GM12878 (cell line): Measurements from ENCODE around the gene EXOC4. TPM values are rescaled to one million over a fixed set of nuclear protein-coding genes. Genes with fewer than 3 reads are reported as not detected.

ENCODE experiments used
- ATAC-seq: fragments of 200-7000 bp; cut with Tn5 transposase; 3 replicates; pipeline ENCODE4 v1.9.1; 2020; ENCODE audit warnings: mild to moderate bottlenecking, moderate library complexity
- BruUV-seq: library from RNA; stranded (reverse); fragments of 400-500 nt; replicated peaks from 2 replicates; lab custom pipeline; 2021; lab: Mats Ljungman, UMichigan
- CTCF ChIA-PET: fragments of 300-600 bp; sonication (Branson Sonifier 250); formaldehyde crosslinking; extraction: SDS; loops from one replicate; lab custom pipeline; 2021; ENCODE audit warnings: inconsistent platforms; lab: Yijun Ruan, JAX
- POLR2A ChIA-PET: fragments of 350-600 bp; formaldehyde crosslinking; extraction: SDS; loops from one replicate; lab custom pipeline; 2021; ENCODE audit warnings: inconsistent platforms; lab: Charles Lee
- RAD21 ChIA-PET: fragments of 300-600 bp; sonication (Branson Sonifier 250); formaldehyde crosslinking; loops from one replicate; lab custom pipeline; 2023; ENCODE audit warnings: antibody characterized with exemption; ENCODE audit not compliant: unreplicated experiment; lab: Charles Lee
- SMC1A ChIA-PET: fragments of 300-600 bp; sonication (Branson Sonifier 250); formaldehyde crosslinking; loops from one replicate; lab custom pipeline; 2023; ENCODE audit not compliant: unreplicated experiment, uncharacterized antibody; lab: Charles Lee
- DNase-seq: peaks from one replicate; pipeline ENCODE4 v3.0.0-alpha.2; 2011; ENCODE audit warnings: low read depth, low spot score
- FAIRE-seq: peaks from 3 replicates; lab custom pipeline; 2011; peaks lifted over from hg19 to GRCh38; lab: Jason Lieb, UNC
- H2AFZ ChIP-seq: 2 replicates; pipeline ENCODE4 v1.6.0; 2011; ENCODE audit warnings: low read depth, low read length, control low read depth; ENCODE audit not compliant: control insufficient read depth
- H3K27ac ChIP-seq: 2 replicates; pipeline ENCODE4 v1.5.1; 2011; ENCODE audit warnings: control low read depth; ENCODE audit not compliant: control insufficient read depth, insufficient read depth
- H3K27me3 ChIP-seq, 2 experiments: replicated peaks in 1 of 2; 2 replicates each; pipeline versions ENCODE4 v1.6.0 to v1.6.1; 2011; ENCODE audit warnings: low read length in 1 of 2; ENCODE audit not compliant: control insufficient read depth in 2 of 2, insufficient read depth in 2 of 2
- H3K36me3 ChIP-seq, 2 experiments: 2 replicates each; pipeline ENCODE4 v1.5.1; 2011; ENCODE audit warnings: low read length in 1 of 2; ENCODE audit not compliant: control insufficient read depth in 2 of 2, insufficient read depth in 2 of 2
- H3K4me1 ChIP-seq: 2 replicates; pipeline ENCODE4 v1.6.1; 2011; ENCODE audit warnings: mild to moderate bottlenecking, low read length, moderate library complexity, mixed read lengths; ENCODE audit not compliant: control insufficient read depth, insufficient read depth
- H3K4me2 ChIP-seq: 2 replicates; pipeline ENCODE4 v1.6.0; 2011; ENCODE audit warnings: control low read depth; ENCODE audit not compliant: control insufficient read depth, insufficient read depth
- H3K4me3 ChIP-seq: fragments of 200-600 bp; sonication (generic); 2 replicates; pipeline ENCODE4 v1.5.1; 2016
- H3K79me2 ChIP-seq: 2 replicates; pipeline ENCODE4 v1.6.0; 2011; ENCODE audit warnings: low read length; ENCODE audit not compliant: control insufficient read depth, insufficient read depth
- H3K9ac ChIP-seq: 2 replicates; pipeline ENCODE4 v1.8.0; 2011; ENCODE audit warnings: low read length, control low read depth, mixed read lengths; ENCODE audit not compliant: control insufficient read depth, insufficient read depth
- H3K9me3 ChIP-seq: replicated peaks from 3 replicates; pipeline ENCODE4 v1.5.1; 2011; ENCODE audit warnings: mild to moderate bottlenecking, low read length; ENCODE audit not compliant: control insufficient read depth, insufficient read depth
- H4K20me1 ChIP-seq: 2 replicates; pipeline ENCODE4 v1.6.0; 2011; ENCODE audit not compliant: control insufficient read depth, insufficient read depth
- CEBPZ ChIP-seq: fragments of 150-350 bp; IDR thresholded peaks from 2 replicates; pipeline ENCODE4 v1.6.1; 2016; ENCODE audit warnings: low read depth, low read length
- HSF1 ChIP-seq: fragments of 150-350 bp; IDR thresholded peaks from 2 replicates; pipeline ENCODE4 v1.6.1; 2014; ENCODE audit warnings: mild to moderate bottlenecking, low read depth, low read length
- JUNB ChIP-seq: IDR thresholded peaks from 2 replicates; pipeline ENCODE4 v1.6.1; 2016; ENCODE audit warnings: antibody characterized with exemption, mild to moderate bottlenecking
- POLR2A ChIP-seq: IDR thresholded peaks from 2 replicates; pipeline ENCODE4 v1.6.1; 2011; ENCODE audit warnings: low read depth, mild to moderate bottlenecking, low read length
- REST ChIP-seq: IDR thresholded peaks from 2 replicates; pipeline ENCODE4 v1.6.1; 2012; ENCODE audit warnings: mild to moderate bottlenecking, low read depth, low read length
- USF2 ChIP-seq: IDR thresholded peaks from 2 replicates; pipeline ENCODE4 v1.6.1; 2011; ENCODE audit warnings: low read depth, low read length, improper control_type of control experiment, borderline replicate concordance
- ZNF24 ChIP-seq: fragments of 450-650 bp; IDR thresholded peaks from 2 replicates; pipeline ENCODE4 v1.6.1; 2017; ENCODE audit warnings: antibody characterized with exemption, mild to moderate bottlenecking
- WGBS: methylation state at CpG from one replicate; pipeline ENCODE4 v1.1.6; 2016; ENCODE audit warnings: low lambda C conversion rate; ENCODE audit not compliant: insufficient replicate concordance, insufficient coverage; ENCODE audit errors: missing lambda C conversion rate; 5-methylcytosine and 5-hydroxymethylcytosine counted together
- in situ Hi-C: fragments of 300-500 bp; cut with MboI; formaldehyde crosslinking; loops from 9 replicates; pipeline ENCODE4 v1.14.3; 2018; ENCODE audit warnings: mixed read lengths
- intact Hi-C: fragments of 100-400 bp; cut with micrococcal nuclease; formaldehyde crosslinking; loops from one replicate; pipeline ENCODE4 v1.14.2; 2022; ENCODE audit not compliant: unreplicated experiment
- polyA plus RNA-seq, 11 experiments: library from polyadenylated mRNA; depleted of rRNA in 4 of 11; unstranded in 6 of 11; stranded (reverse) in 5 of 11; fragments of >200 nt; fragmentation: Nextera tagmentation in 4 of 11; fragmentation: Illumina TruSeq in 1 of 11; extraction: Ambion mirVana in 4 of 11; extraction: Trizol in 1 of 11; gene quantifications; 1 replicate in 1 of 11; 2 replicates in 10 of 11; pipeline versions ENCODE4 v1.2.1 to v1.2.3, GENCODE V29; 2011 to 2016; ENCODE audit warnings: inconsistent platforms in 2 of 11, missing spikeins in 2 of 11, low read depth in 1 of 11
- total RNA-seq, 4 experiments: library from RNA; depleted of rRNA in 3 of 4; stranded (reverse); fragments of >200 nt in 3 of 4; fragmentation: Illumina TruSeq in 1 of 4; extraction: Trizol in 1 of 4; gene quantifications; 2 replicates each; pipeline versions ENCODE4 v1.2.1 to v1.2.3, GENCODE V29; 2013 to 2021

EXOC4 gene
- total and polyA plus RNA-seq, 10 of the 15 experiments (the other 5 are each of a cell fraction or from before 2014, with no cell fraction given), result 13.2 to 44.5 (median 29.6) TPM

- Histone ChIP-seq H3K9me3 (no peaks in the 10 kb centered on the region), H3K27me3 (no peaks in the 10 kb centered on the region), H2AFZ (no peak overlapping the region), H3K79me2 (no peaks in the 10 kb centered on the region), H3K9ac (no peak overlapping the region), H3K4me2 (no peak overlapping the region), H4K20me1 (no peaks in the 10 kb centered on the region)
- DNase-seq (no peak), FAIRE-seq (no peak)
- ChIA-PET CTCF (interaction anchor here (0.7 to 1.2 kb wide), 2 partner anchors 9 to 745 kb away, joined by 3 to 4 read pairs; no protein-coding TSS in a partner anchor), SMC1A (interaction anchor here (0.7 to 1.0 kb wide), 2 partner anchors 12 to 15 kb away, joined by 3 to 5 read pairs; no protein-coding TSS in a partner anchor), POLR2A (no interaction called here)
- 77% methylated on average over 2 of the region's 2 CpGs for WGBS
- no peak for TF ChIP-seq USF2
- TF ChIP-seq, all 136 proteins: peak for 0
- H3K4me1 ChIP-seq, result peaks cover 18% of the 10 kb centered on the region
- intact Hi-C loops, result no loop called here
- BruUV-seq, result no TSS peak
- in situ Hi-C loops, result no loop called here
- RAD21 ChIA-PET, result no interaction called here
- no peak overlapping the region for H3K27ac ChIP-seq
- H3K4me3 ChIP-seq, result no peak overlapping the region
- no peaks in the 10 kb centered on the region for H3K36me3 ChIP-seq
- no peak for ATAC-seq
Measured at GRCh38 chr7:134069187-134069586, 816.3 kb downstream of the EXOC4 start.

- ChIA-PET POLR2A (no interaction called here), RAD21 (no interaction called here), SMC1A (no interaction called here), CTCF (interaction anchor here (1.1 to 1.2 kb wide), 2 partner anchors 14 to 70 kb away, joined by 3 read pairs; no protein-coding TSS in a partner anchor)
- in situ Hi-C loops (no loop called here), intact Hi-C loops (no loop called here)
- Histone ChIP-seq H3K4me3 (no peak overlapping the region), H3K9me3 (no peaks in the 10 kb centered on the region), H3K79me2 (no peaks in the 10 kb centered on the region), H3K9ac (no peak overlapping the region), H2AFZ (no peak overlapping the region), H3K27ac (no peak overlapping the region), H3K36me3 (no peaks in the 10 kb centered on the region), H3K4me1 (peaks cover 18% of the 10 kb centered on the region), H3K4me2 (no peak overlapping the region), H4K20me1 (no peaks in the 10 kb centered on the region), H3K27me3 (no peaks in the 10 kb centered on the region)
- DNase-seq (no peak), FAIRE-seq (no peak), ATAC-seq (no peak)
- 52% methylated on average over 3 of the region's 3 CpGs for WGBS
- no TSS peak for BruUV-seq
- TF ChIP-seq HSF1, result no peak
- no peak for TF ChIP-seq JUNB
- no peak for TF ChIP-seq ZNF24
- no peak for TF ChIP-seq REST
- TF ChIP-seq CEBPZ, result no peak
- TF ChIP-seq POLR2A, result no peak
Measured at GRCh38 chr7:134070673-134071072, 817.8 kb downstream of the EXOC4 start.
